Prostate gland (tissue), 2 donors: Measurements from ENCODE around the gene ENOX1.

Experiments
- CTCF ChIP-seq, 4 experiments: fragments of 200-600 bp in 2 of 4; fragments of 450-650 bp in 2 of 4; sonication (generic) in 2 of 4; IDR thresholded peaks; 1 replicate in 3 of 4; 2 replicates in 1 of 4; pipeline ENCODE4 v1.5.1; 2016 to 2019; ENCODE audit warnings: antibody characterized with exemption in 4 of 4, mild to moderate bottlenecking in 2 of 4, moderate library complexity in 2 of 4
- POLR2A ChIP-seq: fragments of 450-650 bp; IDR thresholded peaks from one replicate; pipeline ENCODE4 v1.6.1; 2016; ENCODE audit warnings: antibody characterized with exemption, mild to moderate bottlenecking

GRCh38 chr13:43472980-43473379, 313.8 kb downstream of the ENOX1 start:
- TF ChIP-seq CTCF (IDR thresholded peaks at IDR 0.05) (no peak), POLR2A (no peak)
